Esophagus (tissue), 2 donors: ENCODE measurements around the gene SETD2. TPM values are rescaled to one million over a fixed set of nuclear protein-coding genes. Genes with fewer than 3 reads are reported as not detected.
"Not testable (repeated sequence)": the region's sequence is repeated elsewhere in the genome, so short reads cannot be mapped to it uniquely, and the experiment has no call there.

Experiments used
- H3K27ac ChIP-seq, 2 donors: one replicate each; pipeline ENCODE4 v1.5.1; 2013; ENCODE audit warnings: low read depth in 2 of 2, mild to moderate bottlenecking in 2 of 2, inconsistent platforms in 1 of 2, low read length in 1 of 2, moderate library complexity in 1 of 2
- H3K27me3 ChIP-seq, 2 donors: one replicate each; pipeline ENCODE4 v1.6.1; 2013; ENCODE audit warnings: low read length in 2 of 2, control low read depth in 1 of 2, mild to moderate bottlenecking in 1 of 2; ENCODE audit not compliant: insufficient read depth in 2 of 2, control insufficient read depth in 1 of 2
- H3K36me3 ChIP-seq, 2 donors: one replicate each; pipeline ENCODE4 v1.6.1; 2013; ENCODE audit warnings: low read length in 1 of 2; ENCODE audit not compliant: control insufficient read depth in 2 of 2, insufficient read depth in 2 of 2
- H3K4me1 ChIP-seq, 2 donors: one replicate each; pipeline ENCODE4 v1.6.1; 2013; ENCODE audit warnings: low read length in 1 of 2; ENCODE audit not compliant: control insufficient read depth in 2 of 2, insufficient read depth in 2 of 2
- H3K4me3 ChIP-seq, 2 donors: one replicate each; pipeline ENCODE4 v1.5.1; 2013; ENCODE audit warnings: low read length in 2 of 2, mild to moderate bottlenecking in 2 of 2, low read depth in 1 of 2, moderate library complexity in 1 of 2
- H3K9me3 ChIP-seq, 2 donors: one replicate each; pipeline ENCODE4 v1.6.1; 2013; ENCODE audit warnings: mild to moderate bottlenecking in 2 of 2, low read depth in 1 of 2, low read length in 1 of 2, moderate library complexity in 1 of 2; ENCODE audit not compliant: control insufficient read depth in 2 of 2, insufficient read depth in 1 of 2
- WGBS, 2 donors: extraction: QIAGEN DNeasy Blood & Tissue Kit; methylation state at CpG; one replicate each; pipeline ENCODE4 v1.1.7; 2013; 5-methylcytosine and 5-hydroxymethylcytosine counted together
- polyA plus RNA-seq, 2 donors: library from polyadenylated mRNA; stranded (reverse); fragments of 200-250 nt; gene quantifications; one replicate each; pipeline ENCODE4 v1.2.3, GENCODE V29; 2013
- donor health status: healthy with polysubstance abuse.
- donor health status: Bipolar disorder and iron deficiency.

The SETD2 gene
- polyA plus RNA-seq, 2 donors: 9.0 to 11.7 TPM

DNA sequence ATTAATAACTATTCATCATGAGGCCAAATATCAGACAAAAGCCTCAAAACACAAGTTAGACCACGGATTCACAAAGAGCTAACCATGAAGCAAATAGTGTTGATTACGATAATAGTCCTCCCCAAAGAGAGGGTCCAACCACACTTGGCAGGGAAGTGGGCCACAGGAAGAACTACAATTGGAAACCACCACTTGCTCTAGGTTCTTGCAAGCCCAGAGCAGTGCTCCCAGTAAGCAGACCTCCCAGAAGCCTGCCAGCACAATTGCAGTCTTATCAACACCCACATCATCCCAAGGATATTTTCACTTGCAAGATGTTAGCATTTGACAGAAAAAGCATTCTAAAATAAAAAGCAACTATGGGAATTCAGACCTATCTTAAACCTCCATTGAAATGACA lies 11.3 kb downstream of the SETD2 start:
- Histone ChIP-seq H3K4me3 (no peak overlapping the region), H3K27ac (no peak overlapping the region), H3K27me3 (no peaks in the 10 kb centered on the region), H3K36me3 (no peaks in the 10 kb centered on the region), H3K4me1 (no peaks in the 10 kb centered on the region), H3K9me3 (no peaks in the 10 kb centered on the region)
- 71 to 72% methylated on average over 2 of the region's 2 CpGs for WGBS, 2 donors

DNA sequence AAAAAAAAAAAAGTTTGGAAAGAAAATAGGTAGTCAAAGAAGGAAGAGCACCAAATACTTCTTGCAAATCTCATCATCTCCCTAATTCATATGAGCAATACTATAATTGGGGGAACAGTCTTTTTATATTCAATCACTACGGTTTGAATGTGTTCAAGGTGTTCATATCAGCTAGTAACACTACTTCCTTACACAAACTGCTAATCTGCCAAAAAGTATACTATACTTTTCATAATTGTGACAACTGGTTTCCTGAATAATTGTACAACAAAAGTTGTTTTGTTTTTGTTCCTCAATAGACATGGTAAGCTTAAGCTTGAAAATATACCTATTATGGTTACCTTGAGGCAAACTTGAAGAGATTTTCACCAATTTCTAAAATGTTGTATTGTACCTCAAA lies 12.1 kb downstream of the SETD2 start:
- H3K4me1 ChIP-seq: no peaks in the 10 kb centered on the region
- 66 to 78% methylated on average over 1 of the region's 1 CpG for WGBS, 2 donors

DNA sequence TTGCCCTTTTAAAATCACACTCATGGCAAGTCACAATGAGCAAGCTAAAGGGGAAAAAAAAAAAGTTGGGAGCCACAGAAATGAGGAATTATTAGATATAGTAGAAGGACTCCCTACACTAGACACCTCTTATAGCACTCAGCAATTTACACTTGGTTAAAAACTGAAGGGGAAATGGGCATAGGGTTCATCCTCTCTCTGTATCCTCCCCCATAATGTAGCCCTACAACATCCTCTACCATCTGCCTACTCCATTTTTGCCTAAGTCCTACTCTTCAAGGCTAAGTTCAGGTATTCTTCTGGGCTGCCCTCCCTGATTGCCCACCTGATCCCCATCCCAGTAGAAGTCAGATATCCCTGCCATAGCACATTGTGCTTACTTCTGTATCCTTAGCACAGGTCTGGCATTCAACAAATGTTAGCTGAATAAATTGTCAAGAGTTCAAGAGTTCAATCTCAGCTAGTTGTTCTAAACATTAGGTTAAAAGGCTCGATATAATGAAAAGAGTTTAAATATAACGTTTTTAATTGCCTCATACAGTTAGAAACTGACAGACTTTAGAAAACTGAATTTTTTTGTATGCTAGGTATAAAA lies 14.5 kb downstream of the SETD2 start:
- WGBS, 2 donors: 26% methylated on average over 2 of the region's 2 CpGs
- no peaks in the 10 kb centered on the region for H3K4me1 ChIP-seq

More for the DNA sequence above, 12.1 kb downstream of the SETD2 start:
- Histone ChIP-seq H3K27me3 (no peaks in the 10 kb centered on the region), H3K27ac (no peak overlapping the region), H3K36me3 (no peaks in the 10 kb centered on the region), H3K4me3 (no peak overlapping the region), H3K9me3 (no peaks in the 10 kb centered on the region)

DNA sequence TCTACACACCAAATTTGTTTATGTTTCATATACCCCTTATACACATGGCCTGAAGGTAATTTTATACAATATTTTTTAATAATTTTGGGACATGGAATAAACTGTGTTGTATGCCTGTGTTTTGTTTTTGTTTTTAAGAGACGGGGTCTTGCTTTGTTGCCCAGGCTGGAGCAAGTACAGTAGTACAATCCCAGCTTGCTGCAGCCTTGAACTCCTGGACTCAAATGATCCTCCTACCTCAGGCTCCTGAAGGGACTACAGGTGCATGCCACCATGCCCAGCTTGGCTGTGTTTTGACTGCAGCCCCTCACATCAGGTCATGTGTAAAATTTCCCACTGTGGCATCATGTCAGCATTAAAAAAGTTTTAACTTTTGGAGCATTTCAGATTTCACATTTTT lies 18.6 kb downstream of the SETD2 start:
- no peaks in the 10 kb centered on the region for H3K4me1 ChIP-seq

More for the DNA sequence above, 14.5 kb downstream of the SETD2 start:
- no peaks in the 10 kb centered on the region for H3K9me3 ChIP-seq
- H3K27ac ChIP-seq: no peak overlapping the region
- no peaks in the 10 kb centered on the region for H3K27me3 ChIP-seq
- H3K4me3 ChIP-seq: no peak overlapping the region
- H3K36me3 ChIP-seq: no peaks in the 10 kb centered on the region

DNA sequence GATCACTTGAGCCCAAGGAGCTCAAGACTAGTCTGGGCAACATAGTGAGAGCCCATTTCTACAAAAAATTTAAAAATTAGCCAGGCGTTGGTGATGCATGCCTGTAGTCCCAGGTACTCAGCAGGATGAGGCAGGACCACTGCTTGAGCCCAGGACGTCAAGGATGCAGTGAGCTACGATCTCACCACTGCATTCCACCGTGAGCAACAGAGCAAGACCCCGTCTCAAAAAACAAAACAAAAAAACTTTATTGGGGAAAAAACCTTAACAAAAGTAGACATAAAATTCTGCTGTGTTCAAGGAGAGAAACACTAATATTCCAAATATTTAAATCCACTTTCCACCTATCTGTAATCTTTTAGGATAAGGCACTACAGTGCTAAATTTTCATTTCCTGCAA lies 20.8 kb downstream of the SETD2 start:
- Histone ChIP-seq H3K36me3 (no peaks in the 10 kb centered on the region), H3K27ac (no peak overlapping the region), H3K27me3 (no peaks in the 10 kb centered on the region), H3K4me3 (no peak overlapping the region), H3K9me3 (no peaks in the 10 kb centered on the region), H3K4me1 (no peaks in the 10 kb centered on the region)
- WGBS, 2 donors: 88 to 93% methylated on average over 5 of the region's 5 CpGs

More for the DNA sequence above, 18.6 kb downstream of the SETD2 start:
- no peak overlapping the region for H3K27ac ChIP-seq
- H3K27me3 ChIP-seq: no peaks in the 10 kb centered on the region
- no peaks in the 10 kb centered on the region for H3K36me3 ChIP-seq
- H3K9me3 ChIP-seq: no peaks in the 10 kb centered on the region
- H3K4me3 ChIP-seq: no peak overlapping the region
- whole genome bisulfite sequencing, 2 donors: 94 to 95% methylated on average over 1 of the region's 1 CpG

DNA sequence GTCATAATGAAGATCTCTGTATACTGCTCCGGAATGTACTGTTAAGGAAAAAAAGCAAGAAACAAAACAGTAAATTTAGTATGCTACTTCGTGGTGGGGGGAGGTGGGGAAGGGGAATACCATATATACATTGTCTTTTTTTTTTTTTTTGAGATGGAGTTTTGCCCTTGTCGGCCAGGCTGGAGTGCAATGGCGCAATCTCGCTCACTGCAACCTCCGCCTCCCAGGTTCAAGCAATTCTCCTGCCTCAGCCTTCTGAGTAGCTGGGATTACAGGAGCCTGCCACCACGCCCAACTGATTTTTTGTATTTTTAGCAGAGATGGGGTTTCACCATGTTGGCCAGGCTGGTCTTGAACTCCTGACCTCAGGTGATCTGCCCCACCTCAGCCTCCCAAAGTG lies 21.4 kb downstream of the SETD2 start:
- not testable (repeated sequence) for H3K9me3 ChIP-seq, H3K4me3 ChIP-seq, H3K27me3 ChIP-seq, H3K36me3 ChIP-seq, H3K4me1 ChIP-seq, H3K27ac ChIP-seq
- 82 to 91% methylated on average over 7 of the region's 7 CpGs for WGBS, 2 donors

DNA sequence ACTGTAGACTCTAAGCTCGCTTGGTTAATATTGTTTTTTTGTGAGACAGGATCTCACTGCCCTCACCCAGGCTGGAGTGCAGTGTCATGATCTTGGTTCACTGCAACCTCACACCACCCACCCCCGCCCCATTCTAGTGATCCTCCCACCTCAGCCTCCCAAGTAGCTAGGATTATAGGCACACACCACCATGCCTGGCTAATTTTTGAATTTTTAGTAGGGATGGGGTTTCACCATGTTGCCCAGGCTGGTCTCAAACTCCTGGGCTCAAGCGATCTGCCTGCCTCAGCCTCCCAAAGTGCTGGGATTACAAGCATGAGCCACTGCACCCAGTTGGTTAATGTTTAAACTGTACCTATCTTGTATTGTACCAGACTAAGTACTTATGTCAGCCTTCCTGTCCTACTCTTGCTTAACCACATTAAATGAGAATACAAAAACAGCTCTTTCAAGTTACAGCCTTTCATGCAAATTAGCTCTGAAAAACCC lies 22.9 kb downstream of the SETD2 start:
- not testable (repeated sequence) for H3K4me1 ChIP-seq, H3K4me3 ChIP-seq, H3K36me3 ChIP-seq, H3K27me3 ChIP-seq, H3K9me3 ChIP-seq, H3K27ac ChIP-seq
- 73 to 84% methylated on average over 3 of the region's 3 CpGs for WGBS, 2 donors

DNA sequence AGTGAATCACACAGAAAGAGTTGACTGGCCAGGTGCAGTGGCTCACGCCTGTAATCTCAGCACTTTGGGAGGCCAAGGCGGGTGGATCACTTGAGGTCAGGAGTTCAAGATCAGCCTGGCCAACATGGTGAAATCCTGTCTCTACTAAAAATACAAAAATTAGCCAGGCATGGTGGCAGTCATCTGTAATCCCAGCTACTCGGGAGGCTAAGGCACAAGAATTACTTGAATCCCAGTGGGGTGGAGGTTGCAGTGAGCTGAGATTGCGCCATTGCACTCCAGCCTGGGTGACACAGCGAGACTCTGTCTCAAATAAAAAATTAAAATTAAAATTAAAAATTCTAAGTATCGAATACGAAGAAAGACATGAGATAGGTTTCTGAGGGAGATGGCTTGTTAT lies 23.4 kb downstream of the SETD2 start:
- WGBS, 2 donors: 82 to 87% methylated on average over 7 of the region's 7 CpGs
- H3K4me1 ChIP-seq, H3K27ac ChIP-seq: not testable (repeated sequence)

DNA sequence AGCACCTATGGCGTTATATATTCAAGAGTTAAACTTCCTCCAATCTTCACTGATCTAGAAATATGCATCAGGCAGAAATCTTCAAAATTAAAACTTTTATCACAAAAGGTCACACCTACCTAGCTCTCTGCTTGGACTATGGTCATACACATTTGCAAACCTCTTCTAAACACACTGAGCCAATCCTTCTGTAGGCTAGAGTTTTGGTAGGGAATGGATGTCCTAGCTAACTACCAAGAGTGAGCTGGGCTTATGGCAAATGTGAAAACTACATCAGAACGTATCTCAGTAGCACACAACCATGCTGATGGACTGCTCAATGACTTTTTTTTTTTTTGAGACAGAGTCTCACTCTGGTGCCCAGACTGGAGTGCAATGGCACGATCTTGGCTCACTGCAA lies 29.6 kb downstream of the SETD2 start:
- H3K27ac ChIP-seq: no peak overlapping the region
- H3K27me3 ChIP-seq: no peaks in the 10 kb centered on the region
- WGBS, 2 donors: 82 to 83% methylated on average over 3 of the region's 3 CpGs
- H3K36me3 ChIP-seq: no peaks in the 10 kb centered on the region
- no peaks in the 10 kb centered on the region for H3K9me3 ChIP-seq
- no peaks in the 10 kb centered on the region for H3K4me1 ChIP-seq
- H3K4me3 ChIP-seq: no peak overlapping the region

More for the DNA sequence above, 23.4 kb downstream of the SETD2 start:
- not testable (repeated sequence) for H3K4me3 ChIP-seq, H3K27me3 ChIP-seq, H3K9me3 ChIP-seq, H3K36me3 ChIP-seq

DNA sequence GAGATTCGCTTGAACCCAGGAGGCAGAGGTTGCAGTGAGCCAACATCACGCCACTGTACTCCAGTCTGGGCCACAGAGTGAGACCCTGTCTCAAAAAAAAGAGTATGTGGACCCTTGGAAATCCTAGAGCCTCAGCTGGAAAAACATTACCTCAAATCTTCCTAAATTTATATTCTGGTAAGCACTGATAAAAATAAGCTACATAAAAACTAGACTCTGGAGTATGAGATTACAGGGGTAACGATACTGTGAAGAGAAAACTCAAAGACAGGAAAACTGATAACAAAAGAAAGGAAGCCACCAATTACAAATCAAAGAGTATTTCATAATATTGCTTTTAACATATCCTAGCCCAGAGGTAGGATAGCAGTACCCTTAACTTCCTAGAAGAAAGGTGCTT lies 30.3 kb downstream of the SETD2 start:
- Histone ChIP-seq H3K9me3 (no peaks in the 10 kb centered on the region), H3K27ac (no peak overlapping the region), H3K36me3 (no peaks in the 10 kb centered on the region), H3K27me3 (no peaks in the 10 kb centered on the region), H3K4me1 (no peaks in the 10 kb centered on the region), H3K4me3 (no peak overlapping the region)
- 85% methylated on average over 3 of the region's 3 CpGs for WGBS, 2 donors
